A549 (cell line): ENCODE results near the gene DDX41. TPM values are rescaled to one million over a fixed set of nuclear protein-coding genes. Genes with fewer than 3 reads are reported as not detected.
"Not testable (repeated sequence)": the region's sequence is repeated elsewhere in the genome, so short reads cannot be mapped to it uniquely, and the experiment has no call there.

ENCODE experiments used
- ATAC-seq, 2 experiments: fragments of 200-7000 bp in 1 of 2; fragments of >200 bp in 1 of 2; cut with Nextera tagmentation in 1 of 2; cut with Tn5 transposase in 1 of 2; 3 replicates each; pipeline versions ENCODE4 v1.8.0 to v1.9.1; 2018 to 2020; ENCODE audit warnings: mild to moderate bottlenecking in 1 of 2, moderate library complexity in 1 of 2
- CTCF ChIA-PET: fragments of 300-600 bp; sonication (Branson Sonifier 250); formaldehyde crosslinking; extraction: SDS; loops from one replicate; lab custom pipeline; 2021; ENCODE audit warnings: antibody characterized with exemption, inconsistent platforms; lab: Yijun Ruan, JAX
- POLR2A ChIA-PET: fragments of 350-600 bp; formaldehyde crosslinking; extraction: SDS; loops from one replicate; lab custom pipeline; 2021; ENCODE audit warnings: antibody characterized with exemption, inconsistent platforms; lab: Yijun Ruan, JAX
- DNase-seq, 2 experiments: peaks; one replicate each; pipeline versions ENCODE4 v3.0.0 to v3.0.0-alpha.2; 2011 to 2016; ENCODE audit warnings: low read depth in 1 of 2, low spot score in 1 of 2
- FAIRE-seq: peaks from 2 replicates; lab custom pipeline; 2011; peaks lifted over from hg19 to GRCh38; lab: Jason Lieb, UNC
- H3K27ac ChIP-seq, 2 experiments: fragments of >200 bp; sonication (Bioruptor Twin); formaldehyde crosslinking; 3 replicates each; pipeline ENCODE4 v1.5.1; 2016 to 2017
- H3K4me1 ChIP-seq: fragments of >200 bp; sonication (Bioruptor Twin); formaldehyde crosslinking; 3 replicates; pipeline ENCODE4 v1.6.1; 2016
- H3K4me2 ChIP-seq: fragments of >200 bp; sonication (Bioruptor Twin); formaldehyde crosslinking; 3 replicates; pipeline ENCODE4 v1.6.1; 2016
- H3K4me3 ChIP-seq: fragments of >200 bp; sonication (Bioruptor Twin); formaldehyde crosslinking; 3 replicates; pipeline ENCODE4 v1.5.1; 2016
- H3K9me3 ChIP-seq: fragments of >200 bp; sonication (Bioruptor Twin); formaldehyde crosslinking; 3 replicates; pipeline ENCODE4 v1.6.1; 2016
- CTCF ChIP-seq: fragments of >200 bp; sonication (Bioruptor Twin); formaldehyde crosslinking; IDR thresholded peaks from 3 replicates; pipeline ENCODE4 v1.5.1; 2016
- E2F6 ChIP-seq: IDR thresholded peaks from 2 replicates; pipeline ENCODE4 v1.6.1; 2012; ENCODE audit warnings: low read depth, borderline replicate concordance
- EHF ChIP-seq: fragments of 250-450 bp; sonication (Bioruptor Pico); IDR thresholded peaks from 2 replicates; pipeline ENCODE4 v1.5.0; 2020; ENCODE audit warnings: mild to moderate bottlenecking
- FOSB ChIP-seq: fragments of 250-450 bp; sonication (Bioruptor Pico); IDR thresholded peaks from 2 replicates; pipeline ENCODE4 v1.5.0; 2020; ENCODE audit warnings: mild to moderate bottlenecking, moderate library complexity
- FOXS1 ChIP-seq: fragments of 250-450 bp; sonication (Bioruptor Pico); IDR thresholded peaks from 2 replicates; pipeline ENCODE4 v1.5.0; 2020; ENCODE audit warnings: mild to moderate bottlenecking, moderate library complexity
- HES2 ChIP-seq: fragments of >200 bp; sonication (Bioruptor Twin); formaldehyde crosslinking; IDR thresholded peaks from 2 replicates; pipeline ENCODE4 v1.6.1; 2016
- HMGXB4 ChIP-seq: fragments of 250-450 bp; sonication (Bioruptor Pico); IDR thresholded peaks from 2 replicates; pipeline ENCODE4 v1.5.0; 2021; ENCODE audit warnings: mild to moderate bottlenecking, moderate library complexity, borderline replicate concordance
- HOXB5 ChIP-seq: fragments of 250-450 bp; sonication (Bioruptor Pico); IDR thresholded peaks from 2 replicates; pipeline ENCODE4 v1.5.0; 2020; ENCODE audit warnings: mild to moderate bottlenecking, moderate library complexity
- JUNB ChIP-seq: fragments of >200 bp; sonication (Bioruptor Twin); formaldehyde crosslinking; IDR thresholded peaks from 2 replicates; pipeline ENCODE4 v1.6.1; 2016
- MAFK ChIP-seq: fragments of 450-650 bp; IDR thresholded peaks from 2 replicates; pipeline ENCODE4 v1.6.1; 2014; ENCODE audit not compliant: partially characterized antibody
- MAX ChIP-seq: IDR thresholded peaks from 2 replicates; pipeline ENCODE4 v1.6.1; 2012
- NR3C1 ChIP-seq: fragments of >200 bp; sonication (Bioruptor Twin); formaldehyde crosslinking; IDR thresholded peaks from 3 replicates; pipeline ENCODE4 v1.6.1; 2017
- PBX3 ChIP-seq: IDR thresholded peaks from 2 replicates; pipeline ENCODE4 v1.6.1; 2012
- POLR2AphosphoS2 ChIP-seq: conservative IDR thresholded peaks from 2 replicates; pipeline ENCODE4 v1.6.1; 2012; ENCODE audit warnings: low read length, improper control_type of control experiment, inconsistent platforms
- RAD21 ChIP-seq, 2 experiments: fragments of >200 bp in 1 of 2; sonication (Bioruptor Twin) in 1 of 2; formaldehyde crosslinking in 1 of 2; IDR thresholded peaks in 1 of 2; conservative IDR thresholded peaks in 1 of 2; 2 replicates in 1 of 2; 3 replicates in 1 of 2; pipeline ENCODE4 v1.6.1; 2012 to 2018; ENCODE audit warnings: inconsistent platforms in 1 of 2
- RARB ChIP-seq: fragments of 250-450 bp; sonication (Bioruptor Pico); IDR thresholded peaks from 2 replicates; pipeline ENCODE4 v1.8.0; 2021; ENCODE audit warnings: mild to moderate bottlenecking, moderate library complexity
- RCOR1 ChIP-seq: fragments of 150-350 bp; IDR thresholded peaks from 2 replicates; pipeline ENCODE4 v1.6.1; 2014; ENCODE audit warnings: antibody characterized with exemption, low read length, low read depth
- RFX5 ChIP-seq: fragments of 450-650 bp; IDR thresholded peaks from 2 replicates; pipeline ENCODE4 v1.7.1; 2014; ENCODE audit warnings: antibody characterized with exemption, mild to moderate bottlenecking, moderate library complexity
- TP53 ChIP-seq: fragments of 250-450 bp; sonication (Bioruptor Pico); IDR thresholded peaks from 2 replicates; pipeline ENCODE4 v1.5.0; 2021; ENCODE audit warnings: mild to moderate bottlenecking, moderate library complexity
- USF2 ChIP-seq: fragments of 450-650 bp; IDR thresholded peaks from 2 replicates; pipeline ENCODE4 v1.6.1; 2014; ENCODE audit warnings: antibody characterized with exemption
- ZSCAN20 ChIP-seq: fragments of 250-450 bp; sonication (Bioruptor Pico); IDR thresholded peaks from 2 replicates; pipeline ENCODE4 v1.8.0; 2022; ENCODE audit warnings: mild to moderate bottlenecking, moderate library complexity
- WGBS: methylation state at CpG from one replicate; pipeline ENCODE4 v1.1.6; 2017; ENCODE audit errors: missing lambda C conversion rate; 5-methylcytosine and 5-hydroxymethylcytosine counted together
- polyA plus RNA-seq, 4 experiments: library from polyadenylated mRNA; depleted of rRNA in 3 of 4; stranded (reverse); fragments of >200 nt; fragmentation: RNase III in 1 of 4; extraction: RNeasy Plus Mini Kit Qiagen cat#74134 plus additional on column Dnase treatment in 1 of 4; gene quantifications; 2 replicates in 3 of 4; 3 replicates in 1 of 4; pipeline ENCODE4 v1.2.3, GENCODE V29; 2011 to 2017

DDX41 gene
- polyA plus RNA-seq, 2 of the 4 experiments (the other 2 are of a cell fraction): 90.7 to 172 TPM

- peak; percentile 82; the same call in 1 of the 2 replicates for TF ChIP-seq PBX3
- TF ChIP-seq FOSB (CRISPR knock-in tag): no peak
- TF ChIP-seq POLR2AphosphoS2: peak; percentile 70; the same call in 1 of the 2 replicates
- no peak for TF ChIP-seq E2F6
- no peak for TF ChIP-seq TP53 (CRISPR knock-in tag)
- no peak for TF ChIP-seq HOXB5
- TF ChIP-seq NR3C1: no peak
- TF ChIP-seq RFX5: peak; percentile 94
- no peak for TF ChIP-seq HMGXB4 (CRISPR knock-in tag)
- TF ChIP-seq, all 56 proteins: peak for 13
Measured at GRCh38 chr5:177516601-177517568, at the start of gene DDX41 (continued).

- H3K4me1 ChIP-seq: no peaks in the 10 kb centered on the region
- ChIA-PET CTCF (interaction anchor here (1.2 kb wide), 1 partner anchor 42 kb away, joined by 4 read pairs; no protein-coding TSS in a partner anchor), POLR2A (no interaction called here)
- WGBS: 55% methylated on average over 8 of the region's 8 CpGs
- FAIRE-seq (no peak), ATAC-seq (no peak), DNase-seq (no peak)
- TF ChIP-seq MAFK (peak; percentile 13), EHF (no peak)
- no peak overlapping the region for H3K4me2 ChIP-seq
- H3K9me3 ChIP-seq: no peaks in the 10 kb centered on the region
- no peak overlapping the region for H3K4me3 ChIP-seq
- no peak overlapping the region for H3K27ac ChIP-seq
Measured at GRCh38 chr5:177565046-177565445, 48.3 kb upstream of the DDX41 start.

- H3K4me3 ChIP-seq, POLR2A ChIA-PET, H3K4me1 ChIP-seq, H3K9me3 ChIP-seq, DNase-seq, ATAC-seq, FAIRE-seq: not testable (repeated sequence)
- H3K4me2 ChIP-seq: peak overlapping the region; percentile 16; the same call in 1 of the 3 replicates
- peak overlapping the region in 1 of 2 experiments; percentile 17; a peak in 1 of 6 replicates for H3K27ac ChIP-seq
- WGBS: 23% methylated on average over 8 of the region's 8 CpGs
- CTCF ChIA-PET: interaction anchor here (1.1 to 2.1 kb wide), 3 partner anchors 13 to 48 kb away, joined by 3 to 7 read pairs (median 4); no protein-coding TSS in a partner anchor
Measured at GRCh38 chr5:177559446-177559941, 42.7 kb upstream of the DDX41 start.

- Histone ChIP-seq H3K4me2 (no peak overlapping the region), H3K4me3 (no peak overlapping the region), H3K9me3 (no peaks in the 10 kb centered on the region), H3K27ac (no peak overlapping the region), H3K4me1 (peaks cover 11% of the 10 kb centered on the region)
- ChIA-PET CTCF (interaction anchor here (1.2 to 2.1 kb wide), 4 partner anchors 10 to 50 kb away, joined by 3 to 7 read pairs (median 5); partner anchors contain the start of gene B4GALT7), POLR2A (no interaction called here)
- WGBS: 82% methylated on average over 5 of the region's 5 CpGs
- ATAC-seq: no peak
- FAIRE-seq: no peak
- DNase-seq: no peak
- TF ChIP-seq MAX (no peak), RAD21 (conservative IDR thresholded peaks at IDR 0.05 in 1 of 2, IDR thresholded peaks at IDR 0.05 in 1 of 2) (no peak), USF2 (no peak), CTCF (no peak), HES2 (no peak), PBX3 (no peak), EHF (no peak), ZSCAN20 (no peak), RARB (no peak), FOXS1 (CRISPR knock-in tag) (no peak), JUNB (no peak), RFX5 (no peak), RCOR1 (no peak)
Measured at GRCh38 chr5:177557796-177558195, 41.0 kb upstream of the DDX41 start.
